Mucosa of descending colon (tissue), 3 donors: Measurements from ENCODE around the gene PVRIG. TPM values are rescaled to one million over a fixed set of nuclear protein-coding genes. Genes with fewer than 3 reads are reported as not detected.
A peak's percentile ranks its signal among the peaks of the same experiment; 100 is the strongest.
"Not testable (repeated sequence)": the region's sequence is repeated elsewhere in the genome, so short reads cannot be mapped to it uniquely, and the experiment has no call there.

Source experiments
- ATAC-seq: fragments of 200-7000 bp; cut with Tn5 transposase; one replicate; pipeline ENCODE4 v1.9.1; 2020; ENCODE audit warnings: mild to moderate bottlenecking, moderate library complexity
- DNase-seq, 3 donors: peaks; one replicate each; pipeline ENCODE4 v3.0.0-alpha.2; 2020
- H3K36me3 ChIP-seq: fragments of 200-600 bp; one replicate; pipeline ENCODE4 v1.8.0; 2021; ENCODE audit warnings: low read depth, mild to moderate bottlenecking
- H3K4me1 ChIP-seq: fragments of 200-600 bp; one replicate; pipeline ENCODE4 v1.8.0; 2021; ENCODE audit warnings: low read depth, mild to moderate bottlenecking
- H3K4me3 ChIP-seq: fragments of 200-600 bp; one replicate; pipeline ENCODE4 v1.8.0; 2021; ENCODE audit warnings: mild to moderate bottlenecking
- H3K9me3 ChIP-seq: fragments of 200-600 bp; one replicate; pipeline ENCODE4 v1.8.0; 2021; ENCODE audit warnings: mild to moderate bottlenecking
- CTCF ChIP-seq: fragments of 200-600 bp; IDR thresholded peaks from one replicate; pipeline ENCODE4 v1.8.0; 2022; ENCODE audit warnings: antibody characterized with exemption, mild to moderate bottlenecking
- intact Hi-C, 2 donors: fragments of 100-400 bp; cut with DNase I in 1 of 2; cut with micrococcal nuclease in 1 of 2; formaldehyde crosslinking; loops; one replicate each; pipeline versions ENCODE4 v1.11.0 to v1.11.1; 2022; cut with DNase I, micrococcal nuclease
- total RNA-seq, 3 donors: library from RNA; stranded (reverse); fragmentation: NEBNext Ultra II Directional in 2 of 3; extraction: Animal tissue kit (Norgen Biotek cat#: 25700) in 2 of 3; gene quantifications; one replicate each; pipeline versions ENCODE4 v1.2.1 to v1.2.4, GENCODE V29; 2021 to 2023
- donor health status: DM: no; HTN: no; CAD: no; lungs with moderate emphysema.
- donor health status: DM: no; HTN: no; CAD: no.
- donor health status: DM: no; HTN: yes; CAD: no.

The PVRIG gene
- total RNA-seq, 3 donors from 2014 or later = 0.76 to 1.4 TPM; not detected in 1

GRCh38 chr7:100221767-100222444 lies 2.2 kb downstream of the PVRIG start:
- TF ChIP-seq CTCF = no peak
- DNase-seq (no peak), ATAC-seq (no peak)
- H3K9me3 ChIP-seq = no peaks in the 10 kb centered on the region
- intact Hi-C loops = no loop called here
- H3K36me3 ChIP-seq = no peaks in the 10 kb centered on the region
- H3K4me3 ChIP-seq = no peak overlapping the region
- H3K4me1 ChIP-seq = no peaks in the 10 kb centered on the region

- ATAC-seq (no peak), DNase-seq (no peak)
- Histone ChIP-seq H3K9me3 (no peaks in the 10 kb centered on the region), H3K4me1 (no peaks in the 10 kb centered on the region), H3K4me3 (no peak overlapping the region), H3K36me3 (no peaks in the 10 kb centered on the region)
- no peak for TF ChIP-seq CTCF
- intact Hi-C loops = no loop called here
These were observed 2.8 kb downstream of the PVRIG start for GRCh38 chr7:100222445-100223132.

- DNase-seq, ATAC-seq, intact Hi-C loops, H3K4me1 ChIP-seq, H3K4me3 ChIP-seq, H3K36me3 ChIP-seq, H3K9me3 ChIP-seq: not testable (repeated sequence)
These were observed 3.7 kb downstream of the PVRIG start for GRCh38 chr7:100223376-100223927.

GRCh38 chr7:100224891-100225290 lies 5.1 kb downstream of the PVRIG start:
- H3K36me3 ChIP-seq, H3K9me3 ChIP-seq, H3K4me1 ChIP-seq, ATAC-seq, DNase-seq, H3K4me3 ChIP-seq, intact Hi-C loops: not testable (repeated sequence)

- not testable (repeated sequence) for H3K36me3 ChIP-seq, H3K4me1 ChIP-seq
These were observed 15.0 kb downstream of the PVRIG start for GRCh38 chr7:100234660-100235317.

GRCh38 chr7:100239975-100240374 lies 20.2 kb downstream of the PVRIG start:
- H3K9me3 ChIP-seq, H3K4me1 ChIP-seq, H3K4me3 ChIP-seq, H3K36me3 ChIP-seq, ATAC-seq, intact Hi-C loops, DNase-seq: not testable (repeated sequence)

More at GRCh38 chr7:100234660-100235317, 15.0 kb downstream of the PVRIG start:
- H3K4me3 ChIP-seq, intact Hi-C loops, ATAC-seq, DNase-seq, H3K9me3 ChIP-seq: not testable (repeated sequence)

GRCh38 chr7:100243385-100243784 lies 23.6 kb downstream of the PVRIG start:
- intact Hi-C loops, H3K4me3 ChIP-seq, H3K9me3 ChIP-seq, H3K36me3 ChIP-seq, H3K4me1 ChIP-seq, DNase-seq: not testable (repeated sequence)
- ATAC-seq = peak; percentile 51

GRCh38 chr7:100244988-100245605 lies 25.3 kb downstream of the PVRIG start:
- H3K36me3 ChIP-seq, ATAC-seq, H3K4me1 ChIP-seq, intact Hi-C loops, DNase-seq, H3K9me3 ChIP-seq, H3K4me3 ChIP-seq: not testable (repeated sequence)

GRCh38 chr7:100246121-100246864 lies 26.5 kb downstream of the PVRIG start:
- ATAC-seq, DNase-seq, H3K9me3 ChIP-seq, H3K4me1 ChIP-seq, H3K36me3 ChIP-seq, H3K4me3 ChIP-seq, intact Hi-C loops: not testable (repeated sequence)

- intact Hi-C loops, H3K4me1 ChIP-seq, H3K4me3 ChIP-seq, H3K9me3 ChIP-seq, H3K36me3 ChIP-seq, ATAC-seq, DNase-seq: not testable (repeated sequence)
These were observed 27.1 kb downstream of the PVRIG start for GRCh38 chr7:100246865-100247137.
